Iris pigment epithelial cell (primary cell): Measurements from ENCODE around the gene NYAP2.

Experiments
- DNase-seq: peaks from one replicate; pipeline ENCODE4 v3.0.0-alpha.2; 2011; ENCODE audit warnings: low read depth

NYAP2 gene

DNA sequence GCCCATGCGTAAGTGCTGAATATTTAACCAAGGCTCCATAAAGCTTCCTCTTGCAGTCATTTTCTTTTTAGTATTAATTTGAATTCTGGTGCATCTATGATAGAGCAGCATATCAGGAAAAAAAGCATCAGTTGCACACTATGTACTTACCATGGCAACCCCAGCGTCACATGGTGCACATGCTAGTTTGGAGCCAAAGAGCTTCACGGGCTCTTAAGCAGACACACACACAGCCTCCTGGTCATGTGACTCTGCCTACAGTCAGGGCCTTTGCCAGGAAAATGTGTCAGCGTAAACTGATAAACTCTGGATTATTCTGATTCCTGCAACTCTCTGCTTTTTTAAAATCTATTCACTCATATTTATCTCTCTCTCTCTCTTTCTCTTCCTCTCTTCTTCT lies 30.2 kb downstream of the NYAP2 start:
- DNase-seq, result peak; percentile 47

GRCh38 chr2:225431105-225431863 lies 31.8 kb downstream of the NYAP2 start:
- no peak for DNase-seq

- DNase-seq, result no peak
Measured at GRCh38 chr2:225434014-225434413, 34.5 kb downstream of the NYAP2 start.

- DNase-seq, result no peak
Measured at GRCh38 chr2:225437319-225437718, 37.8 kb downstream of the NYAP2 start.

GRCh38 chr2:225438248-225438647 lies 38.7 kb downstream of the NYAP2 start:
- DNase-seq, result no peak

DNA sequence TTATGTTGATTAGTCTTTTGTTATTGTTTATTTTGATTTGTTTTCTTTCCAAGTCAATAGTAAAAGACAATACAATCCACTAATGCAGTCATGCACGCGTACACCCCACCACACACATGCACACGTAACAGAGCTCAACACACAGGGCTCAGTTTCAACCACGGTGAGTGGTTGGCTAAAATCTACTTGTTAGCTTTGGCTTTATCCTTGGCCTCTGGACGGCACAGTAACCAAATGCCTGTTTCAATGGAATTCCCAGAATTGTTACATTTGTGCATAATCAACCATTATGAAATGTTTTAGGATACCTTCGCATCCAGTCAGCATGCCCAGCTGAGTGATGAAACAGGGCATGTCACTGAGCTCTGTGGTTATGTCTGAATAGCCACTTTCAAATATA lies 53.2 kb downstream of the NYAP2 start:
- DNase-seq, result peak; percentile 58

DNA sequence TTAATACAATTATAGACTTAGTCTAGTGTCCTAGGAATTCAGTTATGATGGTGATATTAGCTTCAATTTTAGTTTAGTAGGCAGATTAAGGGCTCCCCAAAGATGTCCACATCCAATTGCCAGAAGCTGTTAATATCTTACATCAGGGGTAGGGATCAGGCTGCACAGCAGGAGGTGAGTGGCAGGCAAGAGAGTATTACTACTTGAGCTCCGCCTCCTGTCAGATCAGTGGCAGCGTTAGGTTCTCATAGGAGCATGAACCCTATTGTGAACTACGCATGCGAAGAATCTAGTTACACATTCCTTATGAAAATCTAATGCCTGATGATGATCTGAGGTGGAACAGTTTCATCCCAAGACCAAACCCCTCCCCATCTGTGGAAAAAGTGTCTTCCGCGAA lies 54.9 kb downstream of the NYAP2 start:
- no peak for DNase-seq

DNA sequence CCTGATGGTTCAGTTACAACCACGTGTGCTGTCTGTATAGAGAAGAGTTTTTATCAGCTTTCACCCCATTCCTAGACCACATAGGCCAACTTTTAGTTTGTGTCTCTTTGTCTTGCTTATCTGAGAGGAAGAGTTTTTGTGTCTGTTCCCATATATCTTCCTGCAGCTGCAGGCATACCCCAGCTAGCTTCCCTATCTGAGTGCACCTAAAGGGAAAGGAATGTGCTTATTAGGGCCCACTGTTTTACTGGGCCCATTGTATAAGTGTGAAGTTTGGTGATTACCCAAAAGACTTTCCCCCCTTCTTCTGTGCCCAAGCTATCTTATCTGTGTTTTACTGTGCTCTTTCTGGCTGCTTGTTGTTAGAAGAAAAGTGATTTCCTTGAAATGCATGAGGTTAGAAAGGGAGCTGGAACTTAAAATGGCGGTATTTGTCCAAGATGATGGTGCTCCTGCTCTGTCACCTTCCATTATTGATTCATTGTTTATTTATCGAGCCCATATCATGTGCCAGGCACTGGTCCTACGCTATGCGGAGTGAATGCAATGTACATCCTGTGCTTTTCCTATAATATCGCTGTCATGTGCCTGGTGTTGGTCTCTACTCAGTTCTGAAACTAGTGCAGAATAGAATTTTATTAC lies 57.2 kb downstream of the NYAP2 start:
- no peak for DNase-seq

GRCh38 chr2:225457482-225457881 lies 58.0 kb downstream of the NYAP2 start:
- peak; percentile 24 for DNase-seq

GRCh38 chr2:225458431-225459117 lies 59.1 kb downstream of the NYAP2 start:
- peak; percentile 85 for DNase-seq

DNA sequence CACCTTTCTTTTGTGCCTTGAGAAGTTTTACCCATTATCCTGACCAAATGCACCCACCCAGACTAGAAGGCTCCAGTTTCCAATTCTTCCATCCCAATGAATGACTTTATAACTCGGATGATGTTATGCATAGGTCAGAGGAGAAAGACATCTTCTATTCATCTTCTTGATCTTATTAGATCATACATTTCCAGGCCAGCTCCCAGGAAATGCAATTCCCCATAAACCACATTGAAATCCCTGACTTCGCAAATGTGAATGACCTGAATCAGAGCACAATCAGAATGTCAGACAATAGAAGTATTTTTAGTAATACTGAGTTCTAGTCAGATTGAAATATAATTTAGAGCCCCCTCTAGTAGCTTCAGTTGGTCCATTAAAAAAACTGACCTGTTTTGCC lies 62.9 kb downstream of the NYAP2 start:
- DNase-seq, result no peak

- DNase-seq, result no peak
Measured at GRCh38 chr2:225462945-225463344, 63.4 kb downstream of the NYAP2 start.

DNA sequence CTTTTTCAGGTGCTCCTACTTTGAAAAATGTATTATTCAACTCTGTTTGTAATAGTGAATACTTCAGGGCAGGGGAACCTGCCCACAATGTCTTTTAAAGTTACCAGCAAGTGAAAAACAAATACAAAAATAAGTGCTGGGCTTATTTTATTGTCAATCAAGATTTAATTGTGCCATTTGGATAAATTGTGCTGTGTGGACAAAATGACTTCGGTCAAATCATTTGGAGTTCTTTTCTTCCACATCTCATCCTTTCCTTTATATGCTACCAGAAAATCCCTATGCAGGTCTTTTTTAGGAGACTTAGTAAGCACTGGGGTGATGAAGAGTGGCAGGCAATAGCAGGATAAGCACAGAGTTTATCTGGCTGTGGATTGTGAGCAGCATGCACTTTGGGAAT lies 63.9 kb downstream of the NYAP2 start:
- no peak for DNase-seq

DNA sequence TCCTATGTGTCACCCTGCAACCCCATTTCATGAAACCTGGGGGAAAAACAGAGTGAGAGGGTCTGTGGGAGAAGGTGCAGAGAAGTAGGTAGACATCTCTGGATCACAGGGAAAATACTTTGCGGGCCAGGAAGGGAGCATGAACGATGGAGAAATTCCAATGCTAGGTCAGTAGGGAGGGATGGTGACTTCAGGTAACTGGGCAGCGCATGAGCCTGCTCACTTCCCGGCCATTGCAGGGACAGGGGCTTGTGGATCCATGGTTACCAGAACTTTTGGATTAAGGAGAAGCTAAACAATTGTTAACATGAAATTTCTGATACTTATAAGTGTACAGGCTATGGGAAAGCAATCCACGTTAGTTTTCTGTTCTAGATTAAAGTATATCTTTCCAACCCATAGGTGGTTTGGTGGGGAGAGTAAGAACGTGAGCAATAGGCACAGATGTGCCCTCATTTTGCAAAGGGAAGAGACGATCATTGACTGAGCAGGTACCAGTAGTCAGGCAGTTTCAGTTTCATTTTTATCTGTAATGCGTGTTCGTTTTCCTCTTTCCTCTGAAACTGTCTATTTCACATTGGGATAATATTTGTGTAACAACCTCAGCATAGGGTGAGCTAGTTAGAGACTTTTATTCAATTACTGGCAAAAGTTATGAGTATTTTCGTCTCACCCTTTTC lies 65.0 kb downstream of the NYAP2 start:
- no peak for DNase-seq

DNA sequence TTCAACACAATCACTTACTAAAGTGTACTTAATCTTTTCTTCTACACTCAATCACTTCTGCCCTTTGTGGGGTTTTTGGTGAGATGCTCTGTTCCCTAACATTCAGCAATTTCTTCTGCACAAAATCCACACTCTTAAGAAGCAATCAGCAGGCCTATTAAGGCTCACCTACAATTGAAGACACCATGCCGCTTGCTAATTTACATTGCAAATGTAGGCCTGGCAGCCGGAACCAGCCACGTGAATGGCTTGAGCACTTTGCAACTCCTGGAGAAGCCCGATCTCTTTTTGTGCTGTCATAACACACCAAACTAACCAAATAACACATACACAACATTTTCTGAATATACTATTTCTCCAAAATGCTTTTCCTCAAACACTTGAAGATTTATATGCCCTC lies 66.3 kb downstream of the NYAP2 start:
- no peak for DNase-seq

DNA sequence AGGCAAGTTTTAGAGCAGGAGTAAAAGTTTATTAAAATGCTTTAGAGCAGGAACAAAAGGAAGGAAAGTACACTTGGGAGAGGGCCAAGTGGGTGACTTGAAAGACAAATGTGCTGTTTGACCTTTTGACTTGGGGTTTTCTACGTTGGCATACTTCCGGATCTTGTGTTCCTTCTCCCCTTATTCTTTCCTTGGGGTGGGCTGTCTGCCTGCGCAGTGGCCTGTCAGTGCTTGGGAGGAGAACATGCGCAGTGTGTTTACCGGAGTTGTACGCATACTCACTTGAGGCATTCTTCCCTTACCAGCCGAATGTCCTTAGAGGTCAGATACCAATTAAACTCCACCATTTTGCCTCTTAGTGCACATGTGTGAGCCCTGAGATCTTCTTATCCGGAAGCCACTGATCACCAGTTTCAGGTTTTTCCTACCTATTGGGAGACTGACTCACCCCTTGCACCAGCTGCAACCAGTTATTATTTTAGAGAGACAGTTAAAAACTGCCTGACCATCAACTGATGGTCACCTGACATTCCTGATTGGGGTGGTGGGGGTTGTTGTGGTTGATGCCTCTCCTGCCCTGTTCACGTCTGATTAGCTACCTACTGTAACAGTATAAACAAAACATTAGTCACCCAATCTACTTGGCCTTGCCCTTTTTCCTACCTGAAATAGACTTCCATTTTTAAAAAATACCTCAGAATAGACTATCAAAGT lies 67.5 kb downstream of the NYAP2 start:
- peak; percentile 36 for DNase-seq

GRCh38 chr2:225468131-225468530 lies 68.6 kb downstream of the NYAP2 start:
- DNase-seq, result peak; percentile 74

DNA sequence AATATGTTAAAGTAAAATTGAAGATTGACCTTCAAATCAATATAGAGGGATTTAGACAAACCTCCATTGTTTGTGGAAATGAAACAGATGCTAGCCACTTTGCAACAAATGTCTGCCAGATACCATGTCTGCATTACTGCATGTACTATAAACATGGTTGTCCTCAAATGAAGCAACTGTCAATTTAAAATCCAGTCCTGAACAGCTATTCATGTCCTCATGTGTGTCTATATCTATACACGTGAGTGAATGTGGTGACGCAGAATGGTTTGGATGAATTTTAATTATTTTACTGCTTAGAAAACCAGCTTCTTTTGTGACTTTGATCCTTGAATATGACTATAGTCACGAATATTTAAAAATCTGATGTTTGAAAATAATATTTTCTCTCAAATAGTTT lies 71.5 kb downstream of the NYAP2 start:
- no peak for DNase-seq

DNA sequence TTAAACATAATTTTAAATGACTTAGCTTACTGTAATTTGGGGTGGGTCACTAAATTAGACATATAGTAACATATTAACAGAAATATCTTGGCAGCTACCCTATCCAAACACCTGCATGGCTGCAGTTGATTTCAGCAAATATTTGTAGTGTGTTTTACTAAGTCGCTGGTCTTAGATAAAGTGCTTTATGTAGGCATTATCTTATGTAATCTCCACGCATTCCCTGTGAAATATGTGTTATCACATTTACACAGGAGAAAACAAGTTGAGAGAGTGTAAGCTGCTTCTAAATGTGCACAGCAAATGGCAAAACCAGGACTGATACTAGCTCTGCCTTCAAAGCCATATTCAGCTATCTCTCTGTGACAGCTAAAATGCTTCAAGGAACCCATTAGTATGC lies 72.0 kb downstream of the NYAP2 start:
- DNase-seq, result no peak

DNA sequence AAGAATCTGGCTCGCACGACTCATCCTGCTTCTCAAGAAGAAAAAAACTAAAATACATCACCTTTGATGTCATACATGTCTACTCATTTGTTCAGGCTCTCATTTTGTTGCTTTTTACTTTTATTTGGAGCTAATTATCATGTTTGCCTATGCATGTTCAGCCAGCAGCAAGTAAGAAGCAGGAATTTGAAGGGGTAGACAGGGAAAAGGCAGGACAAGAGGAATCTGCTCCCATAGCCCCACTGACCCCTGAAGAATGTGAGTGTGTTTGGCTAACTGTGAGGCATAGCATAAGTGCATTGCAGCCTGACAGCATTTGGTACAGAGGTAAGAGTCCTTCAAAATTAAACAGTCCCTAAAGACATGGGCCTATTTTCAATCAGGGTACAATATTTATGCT lies 72.7 kb downstream of the NYAP2 start:
- peak; percentile 20 for DNase-seq

DNA sequence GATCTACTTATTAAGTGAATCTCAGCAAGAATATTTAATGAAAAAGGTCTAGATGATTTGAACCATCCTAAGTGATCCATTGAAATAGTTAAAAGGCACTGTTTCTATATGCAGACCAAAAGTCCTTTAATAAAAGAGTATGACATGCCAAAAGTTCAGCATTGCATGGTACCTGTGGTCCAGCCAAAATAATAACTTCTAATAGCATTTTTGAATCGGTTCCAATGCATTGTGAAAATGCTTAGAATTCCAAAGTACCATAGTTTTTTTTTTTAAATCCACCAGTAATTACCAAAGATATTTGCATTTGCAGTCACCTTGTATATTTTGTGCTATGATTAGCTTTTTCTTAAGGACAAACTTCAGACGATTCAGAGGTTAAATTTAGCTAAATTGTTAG lies 79.9 kb downstream of the NYAP2 start:
- no peak for DNase-seq

DNA sequence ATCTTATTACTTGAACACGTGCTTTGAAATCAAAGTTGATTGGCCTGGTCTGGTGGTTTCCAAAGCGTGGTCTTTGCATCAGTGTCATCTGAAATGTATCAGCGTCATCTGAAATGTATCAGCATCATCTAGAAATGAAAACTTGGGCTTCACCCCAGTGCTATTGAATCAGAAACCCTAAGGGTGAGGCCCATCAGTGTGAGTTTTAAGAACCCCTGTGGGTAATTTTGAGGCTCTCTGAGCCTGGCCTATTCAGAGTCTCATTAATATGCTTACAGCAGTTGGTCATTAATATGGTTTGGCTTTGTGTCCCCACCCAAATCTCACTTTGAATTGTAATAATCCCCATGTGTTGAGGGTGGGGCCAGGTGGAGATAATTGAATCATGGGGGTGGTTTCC lies 85.2 kb downstream of the NYAP2 start:
- DNase-seq, result no peak
